Measurements from ENCODE around the gene ADA.

Gene ADA

GRCh38 chr20:44664131-44664530 lies 12.6 kb upstream of the ADA start:
- Histone ChIP-seq H3K9me2 (replicated peaks; ENCODE audit: insufficient read depth, low read length) (no peaks in the 10 kb centered on the region), H3K79me2 (ENCODE audit: low read length) (no peaks in the 10 kb centered on the region), H3K4me3 (ENCODE audit: low read length) (no peak overlapping the region), H3K9me3 (replicated peaks; ENCODE audit: insufficient read depth, low read length) (no peaks in the 10 kb centered on the region), H3K9ac (ENCODE audit: low read length) (no peak overlapping the region), H3K4me2 (ENCODE audit: low read depth, low read length) (no peak overlapping the region), H3K36me3 (replicated peaks; ENCODE audit: insufficient read depth, low read length) (no peaks in the 10 kb centered on the region), H3K27ac (ENCODE audit: low read length) (no peak overlapping the region), H4K20me1 (ENCODE audit: insufficient read depth, low read length) (no peaks in the 10 kb centered on the region), H2AFZ (ENCODE audit: low read length) (no peak overlapping the region), H3F3A (ENCODE audit: insufficient read depth, low read length) (no peaks in the 10 kb centered on the region), H3K4me1 (ENCODE audit: low read length) (no peaks in the 10 kb centered on the region), H3K27me3 (replicated peaks; ENCODE audit: insufficient read depth, low read length) (no peaks in the 10 kb centered on the region)
- TF ChIP-seq CTCF (IDR thresholded peaks at IDR 0.05; ENCODE audit: low read length), result no peak
- TF ChIP-seq EZH2phosphoT487 (IDR thresholded peaks at IDR 0.05; ENCODE audit: low read length), result no peak
- no peak for TF ChIP-seq EZH2 (optimal IDR thresholded peaks at IDR 0.05; ENCODE audit: low read depth, low read length)
- no peak for DNase-seq

GRCh38 chr20:44662261-44662660 lies 10.8 kb upstream of the ADA start:
- Histone ChIP-seq H3K4me1 (ENCODE audit: low read length) (no peaks in the 10 kb centered on the region), H3K4me3 (ENCODE audit: low read length) (no peak overlapping the region), H3K36me3 (replicated peaks; ENCODE audit: insufficient read depth, low read length) (no peaks in the 10 kb centered on the region), H3K4me2 (ENCODE audit: low read depth, low read length) (no peak overlapping the region), H3K79me2 (ENCODE audit: low read length) (no peaks in the 10 kb centered on the region), H3K27me3 (replicated peaks; ENCODE audit: insufficient read depth, low read length) (no peaks in the 10 kb centered on the region), H3F3A (ENCODE audit: insufficient read depth, low read length) (no peaks in the 10 kb centered on the region), H3K27ac (ENCODE audit: low read length) (no peak overlapping the region), H2AFZ (ENCODE audit: low read length) (no peak overlapping the region), H3K9ac (ENCODE audit: low read length) (no peak overlapping the region), H3K9me3 (replicated peaks; ENCODE audit: insufficient read depth, low read length) (no peaks in the 10 kb centered on the region), H3K9me2 (replicated peaks; ENCODE audit: insufficient read depth, low read length) (no peaks in the 10 kb centered on the region), H4K20me1 (ENCODE audit: insufficient read depth, low read length) (no peaks in the 10 kb centered on the region)
- TF ChIP-seq CTCF (IDR thresholded peaks at IDR 0.05; ENCODE audit: low read length), result no peak
- TF ChIP-seq EZH2phosphoT487 (IDR thresholded peaks at IDR 0.05; ENCODE audit: low read length), result no peak
- no peak for TF ChIP-seq EZH2 (optimal IDR thresholded peaks at IDR 0.05; ENCODE audit: low read depth, low read length)
- no peak for DNase-seq

GRCh38 chr20:44660581-44660980 lies 9.1 kb upstream of the ADA start:
- Histone ChIP-seq H2AFZ (ENCODE audit: low read length) (no peak overlapping the region), H3K4me1 (ENCODE audit: low read length) (no peaks in the 10 kb centered on the region), H3K27me3 (replicated peaks; ENCODE audit: insufficient read depth, low read length) (no peaks in the 10 kb centered on the region), H3K4me2 (ENCODE audit: low read depth, low read length) (no peak overlapping the region), H3K9me2 (replicated peaks; ENCODE audit: insufficient read depth, low read length) (no peaks in the 10 kb centered on the region), H4K20me1 (ENCODE audit: insufficient read depth, low read length) (no peaks in the 10 kb centered on the region), H3K9ac (ENCODE audit: low read length) (no peak overlapping the region), H3K36me3 (replicated peaks; ENCODE audit: insufficient read depth, low read length) (no peaks in the 10 kb centered on the region), H3K79me2 (ENCODE audit: low read length) (no peaks in the 10 kb centered on the region), H3F3A (ENCODE audit: insufficient read depth, low read length) (no peaks in the 10 kb centered on the region), H3K4me3 (ENCODE audit: low read length) (no peak overlapping the region), H3K27ac (ENCODE audit: low read length) (no peak overlapping the region), H3K9me3 (replicated peaks; ENCODE audit: insufficient read depth, low read length) (no peaks in the 10 kb centered on the region)
- TF ChIP-seq EZH2phosphoT487 (IDR thresholded peaks at IDR 0.05; ENCODE audit: low read length) (no peak), EZH2 (optimal IDR thresholded peaks at IDR 0.05; ENCODE audit: low read depth, low read length) (no peak), CTCF (IDR thresholded peaks at IDR 0.05; ENCODE audit: low read length) (no peak)
- DNase-seq, result no peak
